Stomach (tissue), 4 donors: Measurements from ENCODE around the gene UGT8.

Source experiments
- CTCF ChIP-seq, 7 experiments: fragments of 450-650 bp in 4 of 7; fragments of 200-600 bp in 3 of 7; sonication (generic) in 3 of 7; IDR thresholded peaks; one replicate each; pipeline ENCODE4 v1.5.1; 2016 to 2019; ENCODE audit warnings: antibody characterized with exemption in 7 of 7, control low read depth in 2 of 7, mild to moderate bottlenecking in 1 of 7
- EP300 ChIP-seq: sonication (generic); formaldehyde crosslinking; IDR thresholded peaks from one replicate; pipeline ENCODE4 v1.6.1; 2017; ENCODE audit warnings: antibody characterized with exemption
- POLR2AphosphoS5 ChIP-seq, 3 donors: sonication (generic); formaldehyde crosslinking; IDR thresholded peaks; one replicate each; pipeline ENCODE4 v1.6.1; 2016; ENCODE audit warnings: antibody characterized with exemption in 3 of 3

GRCh38 chr4:114701491-114701890 lies 102.9 kb downstream of the UGT8 start:
- TF ChIP-seq POLR2AphosphoS5 (IDR thresholded peaks at IDR 0.05): no peak
- no peak for TF ChIP-seq EP300
- no peak for TF ChIP-seq CTCF (IDR thresholded peaks at IDR 0.05)
